ENCODE data around the gene TSC2. TPM values are rescaled to one million over a fixed set of nuclear protein-coding genes. Genes with fewer than 3 reads are reported as not detected.

Gene TSC2
- total RNA-seq, 2 experiments from 2014 or later, result 57.2 to 152 TPM

- POLR2A ChIA-PET, result no interaction called here
Observed at GRCh38 chr16:1998852-1999801, 48.7 kb upstream of the TSC2 start.

GRCh38 chr16:1999866-2000514, 47.8 kb upstream of the TSC2 start:
- Histone ChIP-seq H4K20me1 (ENCODE audit: insufficient read depth, low read length) (no peaks in the 10 kb centered on the region; the same call in 1 of the 2 replicates), H3K4me1 (ENCODE audit: insufficient read depth, low read length, poor library complexity, severe bottlenecking) (peaks cover 9% of the 10 kb centered on the region), H3K9me3 (ENCODE audit: low read length) (no peaks in the 10 kb centered on the region), H3K79me2 (ENCODE audit: insufficient read depth, low read depth, low read length) (no peaks in the 10 kb centered on the region; the same call in 1 of the 2 replicates), H3K27ac (ENCODE audit: low read depth, low read length, poor library complexity, severe bottlenecking) (no peak overlapping the region), H3K36me3 (ENCODE audit: insufficient read depth, low read length) (peaks cover 86% of the 10 kb centered on the region), H3K9me2 (ENCODE audit: insufficient read depth, low read length) (no peaks in the 10 kb centered on the region), H3K4me2 (ENCODE audit: low read length) (no peak overlapping the region), H3K4me3 (ENCODE audit: low read depth, low read length, poor library complexity, severe bottlenecking) (no peak overlapping the region), H2AFZ (ENCODE audit: low read length) (no peak overlapping the region)
- POLR2A ChIA-PET, result no interaction called here
- intact Hi-C loops (cut with micrococcal nuclease; ENCODE audit: unreplicated experiment), result no loop called here
- no peak for DNase-seq (ENCODE audit: low spot score)
- CTCF ChIA-PET (ENCODE audit: unreplicated experiment), result no interaction called here
- BruUV-seq (replicated peaks), result no TSS peak
- TF ChIP-seq CTCF (conservative IDR thresholded peaks at IDR 0.05; ENCODE audit: low read length), result no peak
- no peak for TF ChIP-seq EZH2phosphoT487 (IDR thresholded peaks at IDR 0.05; ENCODE audit: borderline replicate concordance, low read depth, low read length)

More at GRCh38 chr16:1998852-1999801, 48.7 kb upstream of the TSC2 start:
- no peak for DNase-seq (ENCODE audit: low spot score)
- Histone ChIP-seq H3K4me2 (ENCODE audit: low read length) (no peak overlapping the region), H2AFZ (ENCODE audit: low read length) (no peak overlapping the region), H3K36me3 (ENCODE audit: insufficient read depth, low read length) (peaks cover 84% of the 10 kb centered on the region), H3K4me3 (ENCODE audit: low read depth, low read length, poor library complexity, severe bottlenecking) (no peak overlapping the region), H4K20me1 (ENCODE audit: insufficient read depth, low read length) (no peaks in the 10 kb centered on the region; the same call in 1 of the 2 replicates), H3K9me3 (ENCODE audit: low read length) (no peaks in the 10 kb centered on the region), H3K79me2 (ENCODE audit: insufficient read depth, low read depth, low read length) (no peaks in the 10 kb centered on the region; the same call in 1 of the 2 replicates), H3K4me1 (ENCODE audit: insufficient read depth, low read length, poor library complexity, severe bottlenecking) (peaks cover 4% of the 10 kb centered on the region), H3K9me2 (ENCODE audit: insufficient read depth, low read length) (no peaks in the 10 kb centered on the region), H3K27ac (ENCODE audit: low read depth, low read length, poor library complexity, severe bottlenecking) (no peak overlapping the region)
- intact Hi-C loops (cut with micrococcal nuclease; ENCODE audit: unreplicated experiment), result no loop called here
- CTCF ChIA-PET (ENCODE audit: unreplicated experiment), result no interaction called here
- no TSS peak for BruUV-seq (replicated peaks)
- TF ChIP-seq EZH2phosphoT487 (IDR thresholded peaks at IDR 0.05; ENCODE audit: borderline replicate concordance, low read depth, low read length) (no peak), CTCF (conservative IDR thresholded peaks at IDR 0.05; ENCODE audit: low read length) (no peak)
